OCI-LY7 (cell line): ENCODE data around the gene SASH1. TPM values are rescaled to one million over a fixed set of nuclear protein-coding genes. Genes with fewer than 3 reads are reported as not detected.

ENCODE experiments used
- BruUV-seq: library from RNA; stranded (reverse); fragments of 400-500 nt; replicated peaks from 2 replicates; lab custom pipeline; 2021; lab: Mats Ljungman, UMichigan
- CTCF ChIA-PET: fragments of 300-600 bp; sonication (Branson Sonifier 250); formaldehyde crosslinking; loops from one replicate; lab custom pipeline; 2022; ENCODE audit warnings: antibody characterized with exemption; ENCODE audit not compliant: unreplicated experiment; lab: Charles Lee
- POLR2A ChIA-PET: fragments of 300-600 bp; sonication (Branson Sonifier 250); formaldehyde crosslinking; loops from one replicate; lab custom pipeline; 2022; ENCODE audit warnings: antibody characterized with exemption; lab: Charles Lee
- DNase-seq: peaks from one replicate; pipeline ENCODE4 v3.0.0-alpha.2; 2015; ENCODE audit warnings: low spot score
- H2AFZ ChIP-seq: fragments of 200-600 bp; sonication (generic), shearing (Covaris generic); 2 replicates; pipeline ENCODE4 v1.6.1; 2014; ENCODE audit warnings: mild to moderate bottlenecking, antibody characterized with exemption, low read length, moderate library complexity
- H3K27ac ChIP-seq: fragments of 200-600 bp; sonication (generic); 2 replicates; pipeline ENCODE4 v1.5.1; 2014; ENCODE audit warnings: mixed run types, low read depth, mild to moderate bottlenecking, moderate library complexity, low read length, inconsistent platforms; ENCODE audit not compliant: poor library complexity, severe bottlenecking
- H3K36me3 ChIP-seq: fragments of 200-600 bp; sonication (generic); 2 replicates; pipeline ENCODE4 v1.6.1; 2014; ENCODE audit warnings: mild to moderate bottlenecking, antibody characterized with exemption, low read length, moderate library complexity, mixed read lengths; ENCODE audit not compliant: insufficient read depth
- H3K4me1 ChIP-seq: fragments of 200-600 bp; sonication (generic); 2 replicates; pipeline ENCODE4 v1.5.1; 2014; ENCODE audit warnings: mild to moderate bottlenecking, low read length; ENCODE audit not compliant: insufficient read depth, poor library complexity, severe bottlenecking
- H3K4me2 ChIP-seq: fragments of 200-600 bp; sonication (generic); 2 replicates; pipeline ENCODE4 v1.6.1; 2014; ENCODE audit warnings: mild to moderate bottlenecking, low read length
- H3K4me3 ChIP-seq: fragments of 200-600 bp; sonication (generic); 2 replicates; pipeline ENCODE4 v1.5.1; 2014; ENCODE audit warnings: mild to moderate bottlenecking, low read depth, low read length; ENCODE audit not compliant: poor library complexity, severe bottlenecking
- H3K79me2 ChIP-seq: fragments of 200-600 bp; sonication (generic); 2 replicates; pipeline ENCODE4 v1.6.1; 2016; ENCODE audit warnings: low read depth, mild to moderate bottlenecking, low read length, moderate library complexity, mixed read lengths; ENCODE audit not compliant: insufficient read depth
- H3K9me2 ChIP-seq: fragments of 200-600 bp; sonication (generic); 2 replicates; pipeline ENCODE4 v1.6.1; 2016; ENCODE audit warnings: mild to moderate bottlenecking, low read length, mixed read lengths; ENCODE audit not compliant: insufficient read depth
- H3K9me3 ChIP-seq: fragments of 200-600 bp; sonication (generic); 2 replicates; pipeline ENCODE4 v1.6.1; 2014; ENCODE audit warnings: mild to moderate bottlenecking, mixed run types, low read length, mixed read lengths
- H4K20me1 ChIP-seq: fragments of 200-600 bp; sonication (generic); 2 replicates; pipeline ENCODE4 v1.6.1; 2014; ENCODE audit warnings: mild to moderate bottlenecking, antibody characterized with exemption, low read length, moderate library complexity, mixed read lengths; ENCODE audit not compliant: insufficient read depth
- CTCF ChIP-seq: fragments of 200-600 bp; sonication (generic); conservative IDR thresholded peaks from 2 replicates; pipeline ENCODE4 v1.5.1; 2014; ENCODE audit warnings: mild to moderate bottlenecking, antibody characterized with exemption, low read length, moderate library complexity, mixed read lengths
- EZH2phosphoT487 ChIP-seq: fragments of 200-600 bp; sonication (generic); IDR thresholded peaks from 2 replicates; pipeline ENCODE4 v1.6.1; 2018; ENCODE audit warnings: low read depth, borderline replicate concordance, mild to moderate bottlenecking, mixed run types, antibody characterized with exemption, low read length, moderate library complexity, mixed read lengths
- intact Hi-C: fragments of 100-400 bp; cut with micrococcal nuclease; formaldehyde crosslinking; loops from one replicate; pipeline ENCODE4 v1.10.0; 2022; ENCODE audit not compliant: unreplicated experiment
- total RNA-seq, 2 experiments: library from RNA; depleted of rRNA in 1 of 2; stranded (reverse); fragments of >200 nt in 1 of 2; shearing (Covaris generic) in 1 of 2; gene quantifications; 2 replicates each; pipeline ENCODE4 v1.2.3, GENCODE V29; 2014 to 2022

SASH1 gene
- total RNA-seq, 2 experiments from 2014 or later = not detected

GRCh38 chr6:148298683-148299082 lies 44.0 kb upstream of the SASH1 start:
- Histone ChIP-seq H2AFZ (no peak overlapping the region), H3K4me1 (no peaks in the 10 kb centered on the region), H3K9me3 (no peaks in the 10 kb centered on the region), H3K4me3 (no peak overlapping the region), H4K20me1 (no peaks in the 10 kb centered on the region), H3K4me2 (no peak overlapping the region), H3K36me3 (no peaks in the 10 kb centered on the region), H3K9me2 (no peaks in the 10 kb centered on the region), H3K27ac (no peak overlapping the region), H3K79me2 (no peaks in the 10 kb centered on the region)
- no peak for DNase-seq
- intact Hi-C loops = no loop called here
- ChIA-PET CTCF (no interaction called here), POLR2A (interaction anchor here (0.5 kb wide), 1 partner anchor 52 kb away, joined by 3 read pairs; no protein-coding TSS in a partner anchor)
- BruUV-seq = no TSS peak
- TF ChIP-seq CTCF (no peak), EZH2phosphoT487 (no peak)

- Histone ChIP-seq H4K20me1 (no peaks in the 10 kb centered on the region), H2AFZ (no peak overlapping the region), H3K79me2 (no peaks in the 10 kb centered on the region), H3K9me2 (no peaks in the 10 kb centered on the region), H3K4me2 (no peak overlapping the region), H3K4me1 (no peaks in the 10 kb centered on the region), H3K9me3 (no peaks in the 10 kb centered on the region), H3K36me3 (no peaks in the 10 kb centered on the region), H3K4me3 (no peak overlapping the region), H3K27ac (no peak overlapping the region)
- BruUV-seq = no TSS peak
- TF ChIP-seq EZH2phosphoT487 (no peak), CTCF (no peak)
- intact Hi-C loops = no loop called here
- ChIA-PET CTCF (no interaction called here), POLR2A (interaction anchor here (0.5 kb wide), 1 partner anchor 24 kb away, joined by 3 read pairs; no protein-coding TSS in a partner anchor)
- DNase-seq = no peak
Observed at GRCh38 chr6:148303616-148304015, 39.0 kb upstream of the SASH1 start.

GRCh38 chr6:148304976-148305375 lies 37.7 kb upstream of the SASH1 start:
- H3K4me2 ChIP-seq = no peak overlapping the region
- BruUV-seq = no TSS peak
- ChIA-PET CTCF (no interaction called here), POLR2A (interaction anchor here (0.7 kb wide), 1 partner anchor 186 kb away, joined by 3 read pairs; no protein-coding TSS in a partner anchor)
- no peak overlapping the region for H3K27ac ChIP-seq
- DNase-seq = no peak
- no peak for TF ChIP-seq CTCF
- no peaks in the 10 kb centered on the region for H3K9me2 ChIP-seq
- no peaks in the 10 kb centered on the region for H3K36me3 ChIP-seq
- no peak overlapping the region for H2AFZ ChIP-seq
- no peak overlapping the region for H3K4me3 ChIP-seq
- H3K4me1 ChIP-seq = no peaks in the 10 kb centered on the region
- no peaks in the 10 kb centered on the region for H3K79me2 ChIP-seq
- intact Hi-C loops = no loop called here
- H3K9me3 ChIP-seq = no peaks in the 10 kb centered on the region
- H4K20me1 ChIP-seq = no peaks in the 10 kb centered on the region
